IMR-90 (cell line): ENCODE measurements around the gene AQP6.

Experiments used
- FOS ChIP-seq: fragments of 150-350 bp; IDR thresholded peaks from 2 replicates; pipeline ENCODE4 v1.6.1; 2016; ENCODE audit warnings: low read depth, low read length
- NFE2L2 ChIP-seq: fragments of 150-350 bp; IDR thresholded peaks from 2 replicates; pipeline ENCODE4 v1.6.1; 2016; ENCODE audit warnings: low read depth, mild to moderate bottlenecking, low read length
- POLR2A ChIP-seq: IDR thresholded peaks from 2 replicates; pipeline ENCODE4 v1.6.1; 2012; ENCODE audit warnings: mild to moderate bottlenecking, low read depth, low read length
- RAD21 ChIP-seq: IDR thresholded peaks from 2 replicates; pipeline ENCODE4 v1.6.1; 2012; ENCODE audit warnings: low read length, improper control_type of control experiment
- TF ChIP-seq, protein P1 (sequence below): conservative IDR thresholded peaks from 2 replicates; pipeline ENCODE4 v1.5.1; 2012; ENCODE audit warnings: mild to moderate bottlenecking, low read depth, low read length, improper control_type of control experiment

- TF ChIP-seq, protein P1, sequence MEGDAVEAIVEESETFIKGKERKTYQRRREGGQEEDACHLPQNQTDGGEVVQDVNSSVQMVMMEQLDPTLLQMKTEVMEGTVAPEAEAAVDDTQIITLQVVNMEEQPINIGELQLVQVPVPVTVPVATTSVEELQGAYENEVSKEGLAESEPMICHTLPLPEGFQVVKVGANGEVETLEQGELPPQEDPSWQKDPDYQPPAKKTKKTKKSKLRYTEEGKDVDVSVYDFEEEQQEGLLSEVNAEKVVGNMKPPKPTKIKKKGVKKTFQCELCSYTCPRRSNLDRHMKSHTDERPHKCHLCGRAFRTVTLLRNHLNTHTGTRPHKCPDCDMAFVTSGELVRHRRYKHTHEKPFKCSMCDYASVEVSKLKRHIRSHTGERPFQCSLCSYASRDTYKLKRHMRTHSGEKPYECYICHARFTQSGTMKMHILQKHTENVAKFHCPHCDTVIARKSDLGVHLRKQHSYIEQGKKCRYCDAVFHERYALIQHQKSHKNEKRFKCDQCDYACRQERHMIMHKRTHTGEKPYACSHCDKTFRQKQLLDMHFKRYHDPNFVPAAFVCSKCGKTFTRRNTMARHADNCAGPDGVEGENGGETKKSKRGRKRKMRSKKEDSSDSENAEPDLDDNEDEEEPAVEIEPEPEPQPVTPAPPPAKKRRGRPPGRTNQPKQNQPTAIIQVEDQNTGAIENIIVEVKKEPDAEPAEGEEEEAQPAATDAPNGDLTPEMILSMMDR = no peak
- no peak for TF ChIP-seq FOS
- no peak for TF ChIP-seq POLR2A
- no peak for TF ChIP-seq RAD21
- no peak for TF ChIP-seq NFE2L2
These were observed 53.9 kb downstream of the AQP6 start for GRCh38 chr12:50026691-50027090.
